ENCODE measurements around the gene PUM1.
A peak's percentile ranks its signal among the peaks of the same experiment; 100 is the strongest.

DNA sequence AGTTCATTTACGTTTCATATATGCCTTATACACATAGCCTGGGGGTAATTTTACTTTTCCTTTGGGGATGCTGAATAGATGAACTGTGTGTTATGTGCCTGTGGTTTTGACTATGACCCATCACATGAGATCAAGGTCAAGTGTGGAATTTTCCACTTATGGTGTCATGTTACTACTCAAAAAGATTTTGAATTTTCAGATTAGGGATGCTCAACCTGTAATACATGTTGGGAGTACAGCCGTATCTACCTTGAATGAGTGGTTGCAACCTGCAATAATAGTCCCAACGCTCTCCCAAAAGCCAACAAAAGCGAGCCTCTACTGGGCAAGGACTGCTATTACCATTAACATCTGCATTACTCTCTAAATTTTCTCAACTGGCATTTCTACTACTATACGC is 88.4 kb downstream of the PUM1 start:
- TF ChIP-seq, protein P1, sequence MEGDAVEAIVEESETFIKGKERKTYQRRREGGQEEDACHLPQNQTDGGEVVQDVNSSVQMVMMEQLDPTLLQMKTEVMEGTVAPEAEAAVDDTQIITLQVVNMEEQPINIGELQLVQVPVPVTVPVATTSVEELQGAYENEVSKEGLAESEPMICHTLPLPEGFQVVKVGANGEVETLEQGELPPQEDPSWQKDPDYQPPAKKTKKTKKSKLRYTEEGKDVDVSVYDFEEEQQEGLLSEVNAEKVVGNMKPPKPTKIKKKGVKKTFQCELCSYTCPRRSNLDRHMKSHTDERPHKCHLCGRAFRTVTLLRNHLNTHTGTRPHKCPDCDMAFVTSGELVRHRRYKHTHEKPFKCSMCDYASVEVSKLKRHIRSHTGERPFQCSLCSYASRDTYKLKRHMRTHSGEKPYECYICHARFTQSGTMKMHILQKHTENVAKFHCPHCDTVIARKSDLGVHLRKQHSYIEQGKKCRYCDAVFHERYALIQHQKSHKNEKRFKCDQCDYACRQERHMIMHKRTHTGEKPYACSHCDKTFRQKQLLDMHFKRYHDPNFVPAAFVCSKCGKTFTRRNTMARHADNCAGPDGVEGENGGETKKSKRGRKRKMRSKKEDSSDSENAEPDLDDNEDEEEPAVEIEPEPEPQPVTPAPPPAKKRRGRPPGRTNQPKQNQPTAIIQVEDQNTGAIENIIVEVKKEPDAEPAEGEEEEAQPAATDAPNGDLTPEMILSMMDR (IDR thresholded peaks at IDR 0.05): peak; percentile 67
- no peak for TF ChIP-seq ZFX (IDR thresholded peaks at IDR 0.05; ENCODE audit: borderline replicate concordance)

All from 22Rv1 (cell line).